ENCODE measurements around the gene SRBD1.

The SRBD1 gene

DNA sequence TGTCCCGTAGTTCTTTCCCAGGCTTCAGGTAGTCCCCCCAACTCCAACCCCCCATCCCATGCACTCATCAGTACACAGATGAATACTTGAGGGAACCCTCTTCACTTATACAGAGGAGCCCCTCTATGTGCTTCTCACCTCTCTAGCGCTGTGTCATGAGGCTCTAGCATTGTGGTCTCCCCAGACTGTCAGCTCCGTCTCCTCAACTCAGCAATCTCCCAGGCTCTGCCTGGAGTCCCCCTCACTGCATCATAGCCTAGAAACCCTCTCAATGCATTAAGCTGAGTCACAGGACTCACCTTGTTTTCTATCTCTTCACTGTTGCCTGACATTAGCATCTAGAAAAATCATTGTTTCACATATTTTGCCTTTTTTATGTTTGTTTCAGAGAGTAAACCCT lies 20.3 kb upstream of the SRBD1 start:
- Histone ChIP-seq H3K9ac (ENCODE audit: low read depth, low read length) (no peak overlapping the region), H3K27me3 (ENCODE audit: insufficient read depth, low read length, poor library complexity) (peaks cover 5% of the 10 kb centered on the region), H3K79me2 (ENCODE audit: insufficient read depth, low read length) (no peaks in the 10 kb centered on the region), H3K36me3 (ENCODE audit: insufficient read depth, low read length) (no peaks in the 10 kb centered on the region), H3K4me1 (ENCODE audit: insufficient read depth, low read length) (no peaks in the 10 kb centered on the region), H4K20me1 (ENCODE audit: insufficient read depth, low read length) (no peaks in the 10 kb centered on the region), H3K27ac (ENCODE audit: low read length) (no peak overlapping the region), H3K9me3 (ENCODE audit: insufficient read depth, low read length, severe bottlenecking) (no peaks in the 10 kb centered on the region), H2AFZ (ENCODE audit: low read depth, low read length) (no peak overlapping the region), H3K4me3 (ENCODE audit: low read depth in 1 of 2, low read length in 2 of 2) (no peak overlapping the region), H3K4me2 (ENCODE audit: insufficient read depth, low read length) (no peak overlapping the region)
- DNase-seq (no peak), ATAC-seq (ENCODE audit: insufficient read depth, low read depth) (no peak)
- TF ChIP-seq EZH2 (IDR thresholded peaks at IDR 0.05; ENCODE audit: borderline replicate concordance, low read depth, low read length, severe bottlenecking), result no peak
- TF ChIP-seq, protein P1, sequence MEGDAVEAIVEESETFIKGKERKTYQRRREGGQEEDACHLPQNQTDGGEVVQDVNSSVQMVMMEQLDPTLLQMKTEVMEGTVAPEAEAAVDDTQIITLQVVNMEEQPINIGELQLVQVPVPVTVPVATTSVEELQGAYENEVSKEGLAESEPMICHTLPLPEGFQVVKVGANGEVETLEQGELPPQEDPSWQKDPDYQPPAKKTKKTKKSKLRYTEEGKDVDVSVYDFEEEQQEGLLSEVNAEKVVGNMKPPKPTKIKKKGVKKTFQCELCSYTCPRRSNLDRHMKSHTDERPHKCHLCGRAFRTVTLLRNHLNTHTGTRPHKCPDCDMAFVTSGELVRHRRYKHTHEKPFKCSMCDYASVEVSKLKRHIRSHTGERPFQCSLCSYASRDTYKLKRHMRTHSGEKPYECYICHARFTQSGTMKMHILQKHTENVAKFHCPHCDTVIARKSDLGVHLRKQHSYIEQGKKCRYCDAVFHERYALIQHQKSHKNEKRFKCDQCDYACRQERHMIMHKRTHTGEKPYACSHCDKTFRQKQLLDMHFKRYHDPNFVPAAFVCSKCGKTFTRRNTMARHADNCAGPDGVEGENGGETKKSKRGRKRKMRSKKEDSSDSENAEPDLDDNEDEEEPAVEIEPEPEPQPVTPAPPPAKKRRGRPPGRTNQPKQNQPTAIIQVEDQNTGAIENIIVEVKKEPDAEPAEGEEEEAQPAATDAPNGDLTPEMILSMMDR (IDR thresholded peaks at IDR 0.05; ENCODE audit: borderline replicate concordance, extremely low read depth, low read length, poor library complexity, severe bottlenecking), result no peak

DNA sequence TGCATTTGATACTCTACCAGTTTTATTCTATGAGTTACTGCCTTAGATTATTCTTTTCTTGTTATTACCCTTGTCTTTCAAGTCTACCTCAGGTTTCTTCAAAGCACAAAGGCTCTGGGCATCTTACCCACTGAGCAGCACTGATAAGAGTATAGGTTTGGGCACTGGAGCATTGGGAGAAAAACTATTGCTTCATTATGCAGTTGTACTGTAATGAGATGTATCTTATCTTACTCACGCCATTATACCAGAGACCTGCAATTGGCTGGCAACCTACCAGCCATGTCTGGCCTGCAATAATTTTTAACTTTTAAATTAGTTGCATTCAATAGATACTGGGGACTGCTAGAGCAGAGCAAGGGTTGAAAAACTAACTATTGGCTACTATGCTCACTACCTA lies 18.9 kb upstream of the SRBD1 start:
- Histone ChIP-seq H3K9me3 (ENCODE audit: insufficient read depth, low read length, severe bottlenecking) (no peaks in the 10 kb centered on the region), H3K9ac (ENCODE audit: low read depth, low read length) (no peak overlapping the region), H3K4me3 (ENCODE audit: low read depth in 1 of 2, low read length in 2 of 2) (no peak overlapping the region), H4K20me1 (ENCODE audit: insufficient read depth, low read length) (no peaks in the 10 kb centered on the region), H3K27me3 (ENCODE audit: insufficient read depth, low read length, poor library complexity) (peaks cover 5% of the 10 kb centered on the region), H3K36me3 (ENCODE audit: insufficient read depth, low read length) (no peaks in the 10 kb centered on the region), H3K4me2 (ENCODE audit: insufficient read depth, low read length) (no peak overlapping the region), H3K27ac (ENCODE audit: low read length) (no peak overlapping the region), H3K4me1 (ENCODE audit: insufficient read depth, low read length) (no peaks in the 10 kb centered on the region), H3K79me2 (ENCODE audit: insufficient read depth, low read length) (no peaks in the 10 kb centered on the region), H2AFZ (ENCODE audit: low read depth, low read length) (no peak overlapping the region)
- ATAC-seq (ENCODE audit: insufficient read depth, low read depth), result no peak
- TF ChIP-seq, protein P1 (IDR thresholded peaks at IDR 0.05; ENCODE audit: borderline replicate concordance, extremely low read depth, low read length, poor library complexity, severe bottlenecking), result no peak
- TF ChIP-seq EZH2 (IDR thresholded peaks at IDR 0.05; ENCODE audit: borderline replicate concordance, low read depth, low read length, severe bottlenecking), result no peak
- DNase-seq, result no peak

DNA sequence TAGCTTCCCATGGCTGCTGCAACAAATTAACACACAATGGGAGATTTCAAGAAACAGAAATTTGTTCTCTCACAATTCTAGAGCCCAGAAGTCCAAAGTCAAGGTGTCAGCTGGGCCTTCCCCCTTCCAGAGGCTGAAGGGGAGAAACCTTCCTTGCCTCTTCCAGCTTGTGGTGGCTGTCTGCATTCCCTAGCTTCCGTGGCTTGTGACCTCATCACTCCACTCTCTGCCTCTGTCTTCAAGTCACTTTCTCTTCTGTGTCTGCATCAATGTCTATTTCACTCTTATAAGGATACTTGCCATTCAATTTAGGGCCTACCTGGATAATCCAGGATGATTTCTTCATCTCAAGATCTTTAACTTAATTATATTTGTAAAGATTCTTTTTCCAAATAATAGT lies 16.8 kb upstream of the SRBD1 start:
- Histone ChIP-seq H3K36me3 (ENCODE audit: insufficient read depth, low read length) (no peaks in the 10 kb centered on the region), H4K20me1 (ENCODE audit: insufficient read depth, low read length) (no peaks in the 10 kb centered on the region), H3K27me3 (ENCODE audit: insufficient read depth, low read length, poor library complexity) (peaks cover 5% of the 10 kb centered on the region), H3K4me1 (ENCODE audit: insufficient read depth, low read length) (no peaks in the 10 kb centered on the region), H2AFZ (ENCODE audit: low read depth, low read length) (no peak overlapping the region), H3K27ac (ENCODE audit: low read length) (no peak overlapping the region), H3K9ac (ENCODE audit: low read depth, low read length) (no peak overlapping the region), H3K4me2 (ENCODE audit: insufficient read depth, low read length) (no peak overlapping the region), H3K9me3 (ENCODE audit: insufficient read depth, low read length, severe bottlenecking) (no peaks in the 10 kb centered on the region), H3K79me2 (ENCODE audit: insufficient read depth, low read length) (no peaks in the 10 kb centered on the region), H3K4me3 (ENCODE audit: low read depth in 1 of 2, low read length in 2 of 2) (no peak overlapping the region)
- TF ChIP-seq EZH2 (IDR thresholded peaks at IDR 0.05; ENCODE audit: borderline replicate concordance, low read depth, low read length, severe bottlenecking), result no peak
- TF ChIP-seq, protein P1 (IDR thresholded peaks at IDR 0.05; ENCODE audit: borderline replicate concordance, extremely low read depth, low read length, poor library complexity, severe bottlenecking), result no peak
- no peak for DNase-seq
- ATAC-seq (ENCODE audit: insufficient read depth, low read depth), result no peak
